Nephron progenitor cell (in vitro differentiated cells): ENCODE measurements around the gene MACC1.

Experiments used
- DNase-seq: peaks from one replicate; pipeline ENCODE4 v3.0.0; 2021
- H3K27ac Mint-ChIP-seq: 2 replicates; pipeline ENCODE4 v1.8.0; 2021; ENCODE audit warnings: mild to moderate bottlenecking, moderate library complexity, mixed read lengths
- H3K27me3 Mint-ChIP-seq: 2 replicates; pipeline ENCODE4 v1.8.0; 2021; ENCODE audit warnings: mild to moderate bottlenecking, low read depth, mixed read lengths; ENCODE audit not compliant: poor library complexity
- H3K36me3 Mint-ChIP-seq: 2 replicates; pipeline ENCODE4 v1.8.0; 2021; ENCODE audit warnings: low read depth, mixed read lengths
- H3K4me1 Mint-ChIP-seq: 2 replicates; pipeline ENCODE4 v1.8.0; 2021; ENCODE audit warnings: mixed read lengths
- H3K4me3 Mint-ChIP-seq: 2 replicates; pipeline ENCODE4 v1.8.0; 2021; ENCODE audit warnings: mild to moderate bottlenecking, moderate library complexity, mixed read lengths
- H3K9me3 Mint-ChIP-seq: 2 replicates; pipeline ENCODE4 v1.8.0; 2021; ENCODE audit warnings: mild to moderate bottlenecking, moderate library complexity, mixed read lengths
- TF ChIP-seq, protein P1 (sequence below): fragments of 200-600 bp; sonication (generic); IDR thresholded peaks from 2 replicates; pipeline ENCODE4 v1.5.0; 2021; ENCODE audit warnings: antibody characterized with exemption

MACC1 gene

DNA sequence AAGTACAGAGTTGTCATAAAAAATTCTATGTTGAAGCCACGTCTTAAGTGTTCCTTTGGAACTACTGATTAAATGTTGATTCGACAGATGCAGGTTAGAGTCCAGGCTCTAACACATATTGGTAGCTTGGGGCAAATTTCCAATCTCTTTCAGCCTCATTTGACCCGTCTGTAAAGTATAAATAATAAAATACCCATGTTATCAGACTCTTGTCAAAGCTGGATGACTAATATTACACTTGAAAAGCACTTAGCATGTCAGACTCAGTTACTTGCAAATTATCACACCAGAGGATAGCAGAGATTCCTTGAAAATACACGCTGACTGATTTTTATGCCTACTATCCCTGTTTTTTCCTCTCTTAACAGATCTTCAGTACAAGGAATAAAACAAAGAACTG lies 18.1 kb upstream of the MACC1 start:
- H3K4me3 Mint-ChIP-seq: no peak overlapping the region
- no peak for DNase-seq
- no peaks in the 10 kb centered on the region for H3K9me3 Mint-ChIP-seq
- TF ChIP-seq, protein P1, sequence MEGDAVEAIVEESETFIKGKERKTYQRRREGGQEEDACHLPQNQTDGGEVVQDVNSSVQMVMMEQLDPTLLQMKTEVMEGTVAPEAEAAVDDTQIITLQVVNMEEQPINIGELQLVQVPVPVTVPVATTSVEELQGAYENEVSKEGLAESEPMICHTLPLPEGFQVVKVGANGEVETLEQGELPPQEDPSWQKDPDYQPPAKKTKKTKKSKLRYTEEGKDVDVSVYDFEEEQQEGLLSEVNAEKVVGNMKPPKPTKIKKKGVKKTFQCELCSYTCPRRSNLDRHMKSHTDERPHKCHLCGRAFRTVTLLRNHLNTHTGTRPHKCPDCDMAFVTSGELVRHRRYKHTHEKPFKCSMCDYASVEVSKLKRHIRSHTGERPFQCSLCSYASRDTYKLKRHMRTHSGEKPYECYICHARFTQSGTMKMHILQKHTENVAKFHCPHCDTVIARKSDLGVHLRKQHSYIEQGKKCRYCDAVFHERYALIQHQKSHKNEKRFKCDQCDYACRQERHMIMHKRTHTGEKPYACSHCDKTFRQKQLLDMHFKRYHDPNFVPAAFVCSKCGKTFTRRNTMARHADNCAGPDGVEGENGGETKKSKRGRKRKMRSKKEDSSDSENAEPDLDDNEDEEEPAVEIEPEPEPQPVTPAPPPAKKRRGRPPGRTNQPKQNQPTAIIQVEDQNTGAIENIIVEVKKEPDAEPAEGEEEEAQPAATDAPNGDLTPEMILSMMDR: no peak
- H3K36me3 Mint-ChIP-seq: no peaks in the 10 kb centered on the region
- no peaks in the 10 kb centered on the region for H3K4me1 Mint-ChIP-seq
- H3K27me3 Mint-ChIP-seq: peaks cover 7% of the 10 kb centered on the region
- no peak overlapping the region for H3K27ac Mint-ChIP-seq

DNA sequence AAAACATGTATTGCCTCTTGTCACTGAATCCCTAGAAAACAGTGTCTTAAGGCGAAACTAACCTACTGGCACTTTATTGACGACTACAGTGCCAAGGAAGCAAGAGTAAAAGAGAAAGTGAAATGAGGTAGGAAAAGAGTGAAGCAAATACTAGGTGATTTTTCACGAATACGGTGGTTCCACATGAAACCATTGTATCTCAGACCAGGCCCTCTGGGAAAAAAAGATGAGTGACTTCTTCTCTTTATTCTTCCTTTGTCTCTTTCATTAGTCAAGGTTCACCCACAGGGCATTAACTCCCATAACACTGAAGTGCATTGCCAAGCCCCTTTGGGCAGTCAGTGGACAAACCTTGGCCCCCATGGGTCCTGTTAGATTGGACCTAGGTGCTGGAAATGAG lies 16.2 kb upstream of the MACC1 start:
- Mint-ChIP-seq H3K9me3 (no peaks in the 10 kb centered on the region), H3K4me3 (no peak overlapping the region), H3K4me1 (no peaks in the 10 kb centered on the region), H3K36me3 (no peaks in the 10 kb centered on the region), H3K27ac (no peak overlapping the region), H3K27me3 (peaks cover 6% of the 10 kb centered on the region)
- DNase-seq: no peak
- TF ChIP-seq, protein P1: no peak

DNA sequence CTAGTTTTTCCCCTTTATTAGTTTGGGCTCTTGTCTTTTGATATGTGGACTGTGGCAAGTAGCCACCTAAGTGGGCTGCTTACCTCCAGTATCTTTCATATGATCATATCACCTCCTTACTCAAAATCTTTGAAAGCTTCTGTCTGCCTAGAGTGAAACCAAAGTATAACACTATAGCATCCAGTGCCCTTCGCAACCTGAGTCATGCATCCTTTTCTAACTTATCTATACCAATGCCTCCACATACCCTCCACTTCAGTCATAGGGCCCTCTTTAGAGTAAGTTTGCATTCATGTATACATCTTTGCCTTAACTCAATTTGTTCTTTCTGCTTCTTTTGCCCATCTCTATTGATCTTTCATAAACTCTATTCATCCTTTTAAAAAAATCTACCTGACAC lies 15.7 kb upstream of the MACC1 start:
- Mint-ChIP-seq H3K36me3 (no peaks in the 10 kb centered on the region), H3K9me3 (no peaks in the 10 kb centered on the region), H3K27me3 (peaks cover 3% of the 10 kb centered on the region), H3K4me3 (no peak overlapping the region), H3K4me1 (no peaks in the 10 kb centered on the region), H3K27ac (no peak overlapping the region)
- DNase-seq: no peak
- TF ChIP-seq, protein P1: no peak

DNA sequence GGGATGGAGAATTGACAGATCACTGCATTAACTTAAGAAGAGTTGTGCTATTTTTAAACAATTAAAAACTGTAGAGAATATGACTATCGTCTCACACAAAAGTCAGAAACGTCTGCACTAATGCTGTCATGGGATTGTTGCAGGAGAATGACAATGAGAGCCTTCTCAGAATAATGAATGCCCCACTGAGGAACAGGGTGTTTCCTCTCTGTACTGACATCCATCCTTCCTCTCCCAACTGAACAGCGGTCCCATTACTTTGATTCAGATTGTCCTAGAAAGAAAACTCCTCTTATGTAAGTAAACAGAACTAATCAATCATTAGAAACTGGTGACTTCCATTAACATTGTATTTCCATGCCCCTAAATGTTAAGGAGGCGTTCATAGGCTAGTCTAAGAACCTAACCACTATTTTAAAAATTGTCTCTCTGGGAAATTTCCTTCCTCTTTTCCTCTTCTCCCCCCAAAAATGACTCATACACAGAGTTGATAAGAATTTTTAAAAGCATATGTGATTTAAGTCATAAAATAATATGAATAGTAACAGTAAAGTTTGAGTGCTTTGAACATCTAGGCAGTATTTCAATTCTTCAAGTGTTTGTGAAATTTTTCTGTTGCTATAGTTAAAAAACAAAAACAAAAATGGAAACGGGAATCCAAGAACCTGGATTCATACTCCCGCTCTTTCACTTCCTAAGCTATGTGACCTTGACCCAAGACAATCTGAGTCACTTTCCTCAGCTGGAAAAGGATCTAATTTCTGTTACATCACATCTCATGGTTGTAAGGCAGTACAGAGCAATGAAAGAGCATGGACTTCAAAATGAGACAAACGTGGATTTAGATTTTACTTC lies 12.7 kb upstream of the MACC1 start:
- TF ChIP-seq, protein P1: no peak
- no peak for DNase-seq
- no peaks in the 10 kb centered on the region for H3K9me3 Mint-ChIP-seq
- no peaks in the 10 kb centered on the region for H3K4me1 Mint-ChIP-seq
- no peak overlapping the region for H3K27ac Mint-ChIP-seq
- H3K27me3 Mint-ChIP-seq: no peaks in the 10 kb centered on the region
- H3K4me3 Mint-ChIP-seq: no peak overlapping the region
- no peaks in the 10 kb centered on the region for H3K36me3 Mint-ChIP-seq

DNA sequence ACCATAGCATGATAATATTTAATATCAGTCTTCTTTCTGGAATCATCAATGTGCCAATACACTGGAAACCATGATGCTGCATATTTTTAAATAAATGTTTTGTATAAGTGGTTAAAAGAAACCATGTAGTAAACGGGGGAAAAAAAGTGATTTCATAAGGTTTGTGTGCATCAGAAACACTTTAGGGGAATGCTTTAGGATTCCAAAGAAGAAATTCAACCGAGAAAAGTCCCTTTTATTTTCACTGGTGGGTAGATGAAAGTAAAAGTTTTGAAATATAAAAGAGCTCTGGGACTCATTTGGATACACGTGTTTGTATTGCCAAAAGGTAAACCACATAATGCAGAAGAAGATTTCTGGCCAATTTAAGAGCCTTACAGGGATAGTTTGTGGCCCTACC lies 11.9 kb upstream of the MACC1 start:
- Mint-ChIP-seq H3K4me1 (no peaks in the 10 kb centered on the region), H3K4me3 (no peak overlapping the region), H3K27me3 (no peaks in the 10 kb centered on the region), H3K27ac (no peak overlapping the region), H3K36me3 (no peaks in the 10 kb centered on the region), H3K9me3 (no peaks in the 10 kb centered on the region)
- no peak for DNase-seq
- TF ChIP-seq, protein P1: no peak

DNA sequence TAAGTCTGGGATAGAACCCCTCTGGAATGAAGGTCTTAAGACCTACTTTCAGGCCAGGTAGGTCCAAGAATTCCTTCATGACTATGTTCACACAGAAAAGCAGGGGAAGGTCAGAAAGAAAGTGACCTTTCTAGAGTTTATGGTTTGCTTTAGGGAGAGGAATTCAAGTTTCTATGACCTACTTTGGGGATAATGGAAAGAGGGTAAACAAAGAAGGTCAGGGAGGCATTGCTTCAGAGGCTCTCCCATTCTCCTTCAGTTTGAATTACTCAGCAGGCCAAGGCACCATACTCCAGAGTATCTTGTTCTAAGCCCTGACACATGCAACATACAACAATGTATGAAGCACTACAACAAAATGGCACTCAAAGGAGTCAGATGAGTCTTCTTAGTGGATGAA lies 11.5 kb upstream of the MACC1 start:
- Mint-ChIP-seq H3K27ac (no peak overlapping the region), H3K4me3 (no peak overlapping the region), H3K9me3 (no peaks in the 10 kb centered on the region), H3K27me3 (no peaks in the 10 kb centered on the region), H3K36me3 (no peaks in the 10 kb centered on the region), H3K4me1 (no peaks in the 10 kb centered on the region)
- no peak for DNase-seq
- TF ChIP-seq, protein P1: no peak
